ENCODE data around the gene OR5V1. TPM values are rescaled to one million over a fixed set of nuclear protein-coding genes. Genes with fewer than 3 reads are reported as not detected.

Gene OR5V1
- polyA plus RNA-seq (2013, experiment 1 of 2) = not detected
- polyA plus RNA-seq (2013, experiment 2 of 2) = not detected

DNA sequence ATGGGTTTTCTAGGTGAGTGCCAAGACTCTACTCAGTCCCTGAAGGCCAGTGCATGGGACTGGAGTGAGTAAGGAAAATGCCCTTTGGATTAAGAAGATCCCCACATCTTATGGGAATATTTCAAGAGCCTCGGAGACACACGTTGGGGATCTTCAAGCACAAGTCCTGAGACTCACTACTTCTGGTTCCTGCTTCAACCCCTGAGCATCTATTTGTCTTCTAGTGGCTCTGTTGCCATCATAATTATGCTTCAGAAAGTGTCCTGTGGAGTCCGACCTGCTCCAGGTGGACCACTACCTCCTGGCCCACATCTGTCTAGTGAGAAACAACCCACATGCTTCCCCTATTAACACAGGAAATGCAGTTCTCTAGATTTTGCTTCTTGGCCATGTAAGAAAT lies at the start of gene OR5V1:
OR5V1 (minus strand) TSS at position 101 of the 400 bp plus-strand sequence. CDS start 12,670 bp downstream, outside the sequence.
- no peak within 1 kb of the TSS for H2BK12ac ChIP-seq (ENCODE audit: low read length in 2 of 2)
- H3K23ac ChIP-seq (ENCODE audit: low read length in 2 of 2) = no peak within 1 kb of the TSS
- H4K8ac ChIP-seq (ENCODE audit: low read length) = no peak within 1 kb of the TSS
- no peak within 1 kb of the TSS for H4K91ac ChIP-seq (ENCODE audit: low read length)
- H3K79me1 ChIP-seq (replicated peaks; ENCODE audit: low read length, poor library complexity, severe bottlenecking) = no peaks in the 10 kb centered on the region
- no peak within 1 kb of the TSS for H3K4ac ChIP-seq (ENCODE audit: low read depth in 1 of 2, low read length in 2 of 2)
- no peak within 1 kb of the TSS for H3K4me3 ChIP-seq (ENCODE audit: insufficient read depth in 1 of 2, low read depth in 1 of 2, low read length in 2 of 2)
- H3K14ac ChIP-seq (ENCODE audit: low read length in 2 of 2) = no peak within 1 kb of the TSS
- no peak within 1 kb of the TSS for H3K9ac ChIP-seq (ENCODE audit: low read length)
- no peaks in the 10 kb centered on the region for H3K36me3 ChIP-seq (ENCODE audit: control insufficient read depth in 1 of 2, insufficient read depth in 2 of 2, low read depth in 1 of 2, low read length in 2 of 2)
- H2BK5ac ChIP-seq (ENCODE audit: low read depth, low read length, poor library complexity, severe bottlenecking) = no peak within 1 kb of the TSS
- H3K27me3 ChIP-seq (ENCODE audit: control insufficient read depth in 1 of 2, insufficient read depth in 1 of 2, low read length in 2 of 2) = no peaks in the 10 kb centered on the region
- peaks cover 6% of the 10 kb centered on the region for H3K9me3 ChIP-seq (ENCODE audit: control insufficient read depth, low read length)
- 83% methylated on average over 3 of the region's 3 CpGs for WGBS
- no peak within 1 kb of the TSS for H2BK120ac ChIP-seq (ENCODE audit: low read depth, low read length)
- no peaks in the 10 kb centered on the region for H3K4me1 ChIP-seq (ENCODE audit: control insufficient read depth, insufficient read depth, low read depth, low read length)
- no peak within 1 kb of the TSS for H3K18ac ChIP-seq (ENCODE audit: low read depth in 1 of 2, low read length in 2 of 2)
- no peak within 1 kb of the TSS for H2BK15ac ChIP-seq (ENCODE audit: low read depth, poor library complexity, severe bottlenecking)
- no peak within 1 kb of the TSS for H3K4me2 ChIP-seq (ENCODE audit: low read length, poor library complexity, severe bottlenecking)
- H3K27ac ChIP-seq (ENCODE audit: low read length, poor library complexity, severe bottlenecking) = no peak within 1 kb of the TSS
- no peak within 1 kb of the TSS for H2AK5ac ChIP-seq (ENCODE audit: low read length, severe bottlenecking)
- DNase-seq = no peak
- no peak within 1 kb of the TSS for H2AFZ ChIP-seq (ENCODE audit: low read depth, low read length)

DNA sequence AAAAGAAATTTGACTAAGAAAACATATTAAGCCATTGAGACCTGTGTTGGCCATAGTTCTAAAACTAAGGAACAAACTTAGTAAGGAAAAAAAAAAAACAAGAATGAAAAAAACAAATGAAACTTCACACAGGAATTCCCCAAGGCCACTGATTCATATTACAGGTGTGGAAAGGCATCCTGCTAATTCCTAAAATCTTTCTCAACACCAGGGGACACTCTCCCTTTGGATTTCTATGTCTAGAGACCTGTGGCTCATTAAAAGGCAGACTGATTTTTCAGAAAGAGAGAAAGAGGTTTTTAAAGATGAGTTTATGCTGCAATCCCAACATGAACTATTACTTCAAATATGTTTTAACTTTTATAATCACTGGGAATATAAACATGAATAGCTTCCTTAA lies 45.9 kb upstream of the OR5V1 start, which contains the start of gene OR12D1:
OR12D1 (plus strand) TSS at position 341 of the 400 bp plus-strand sequence.
- Histone ChIP-seq H3K36me3 (ENCODE audit: control insufficient read depth in 1 of 2, insufficient read depth in 2 of 2, low read depth in 1 of 2, low read length in 2 of 2) (no peaks in the 10 kb centered on the region), H3K9me3 (ENCODE audit: control insufficient read depth, low read length) (peaks cover 9% of the 10 kb centered on the region), H2AFZ (ENCODE audit: low read depth, low read length) (no peak within 1 kb of the TSS), H3K79me1 (replicated peaks; ENCODE audit: low read length, poor library complexity, severe bottlenecking) (no peaks in the 10 kb centered on the region), H2BK120ac (ENCODE audit: low read depth, low read length) (no peak within 1 kb of the TSS), H2BK12ac (ENCODE audit: low read length in 2 of 2) (no peak within 1 kb of the TSS), H2AK5ac (ENCODE audit: low read length, severe bottlenecking) (no peak within 1 kb of the TSS), H3K4me1 (ENCODE audit: control insufficient read depth, insufficient read depth, low read depth, low read length) (no peaks in the 10 kb centered on the region), H3K27me3 (ENCODE audit: control insufficient read depth in 1 of 2, insufficient read depth in 1 of 2, low read length in 2 of 2) (no peaks in the 10 kb centered on the region), H3K23ac (ENCODE audit: low read length in 2 of 2) (no peak within 1 kb of the TSS), H2BK5ac (ENCODE audit: low read depth, low read length, poor library complexity, severe bottlenecking) (no peak within 1 kb of the TSS), H3K27ac (ENCODE audit: low read length, poor library complexity, severe bottlenecking) (no peak within 1 kb of the TSS), H3K9ac (ENCODE audit: low read length) (no peak within 1 kb of the TSS), H3K18ac (ENCODE audit: low read depth in 1 of 2, low read length in 2 of 2) (no peak within 1 kb of the TSS), H3K4me3 (ENCODE audit: insufficient read depth in 1 of 2, low read depth in 1 of 2, low read length in 2 of 2) (no peak within 1 kb of the TSS), H3K14ac (ENCODE audit: low read length in 2 of 2) (no peak within 1 kb of the TSS), H4K91ac (ENCODE audit: low read length) (no peak within 1 kb of the TSS), H3K4me2 (ENCODE audit: low read length, poor library complexity, severe bottlenecking) (no peak within 1 kb of the TSS), H3K4ac (ENCODE audit: low read depth in 1 of 2, low read length in 2 of 2) (no peak within 1 kb of the TSS), H4K8ac (ENCODE audit: low read length) (no peak within 1 kb of the TSS), H2BK15ac (ENCODE audit: low read depth, poor library complexity, severe bottlenecking) (no peak within 1 kb of the TSS)
- no peak for DNase-seq

DNA sequence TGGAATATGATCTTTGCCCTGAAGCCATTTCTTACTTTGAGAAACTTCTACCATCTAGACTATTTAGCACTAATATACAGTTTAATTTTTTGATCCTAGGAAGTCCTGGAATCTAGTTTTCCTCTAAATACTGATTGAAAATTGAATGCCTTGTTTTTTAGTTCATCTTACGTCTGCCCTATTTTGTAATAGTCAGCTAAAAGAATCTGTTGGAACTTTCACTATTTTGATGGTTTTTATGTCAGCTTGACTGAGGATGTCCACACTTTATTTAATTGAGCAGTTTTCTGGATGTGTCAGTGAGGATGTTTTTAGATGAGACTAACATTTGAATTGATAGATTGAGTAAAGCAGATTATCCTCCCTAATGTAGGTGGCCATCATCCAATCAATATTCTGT lies 35.1 kb upstream of the OR5V1 start:
- Histone ChIP-seq H3K4ac (ENCODE audit: low read depth in 1 of 2, low read length in 2 of 2) (no peak overlapping the region), H3K36me3 (ENCODE audit: control insufficient read depth in 1 of 2, insufficient read depth in 2 of 2, low read depth in 1 of 2, low read length in 2 of 2) (no peaks in the 10 kb centered on the region), H2BK120ac (ENCODE audit: low read depth, low read length) (no peak overlapping the region), H2BK5ac (ENCODE audit: low read depth, low read length, poor library complexity, severe bottlenecking) (no peak overlapping the region), H3K4me2 (ENCODE audit: low read length, poor library complexity, severe bottlenecking) (no peak overlapping the region), H3K9ac (ENCODE audit: low read length) (no peak overlapping the region), H3K4me3 (ENCODE audit: insufficient read depth in 1 of 2, low read depth in 1 of 2, low read length in 2 of 2) (no peak overlapping the region), H2BK12ac (ENCODE audit: low read length in 2 of 2) (no peak overlapping the region), H4K91ac (ENCODE audit: low read length) (no peak overlapping the region), H3K18ac (ENCODE audit: low read depth in 1 of 2, low read length in 2 of 2) (no peak overlapping the region), H3K23ac (ENCODE audit: low read length in 2 of 2) (no peak overlapping the region), H3K27me3 (ENCODE audit: control insufficient read depth in 1 of 2, insufficient read depth in 1 of 2, low read length in 2 of 2) (no peaks in the 10 kb centered on the region), H3K14ac (ENCODE audit: low read length in 2 of 2) (no peak overlapping the region), H3K79me1 (replicated peaks; ENCODE audit: low read length, poor library complexity, severe bottlenecking) (no peaks in the 10 kb centered on the region), H2AK5ac (ENCODE audit: low read length, severe bottlenecking) (no peak overlapping the region), H2AFZ (ENCODE audit: low read depth, low read length) (no peak overlapping the region), H3K27ac (ENCODE audit: low read length, poor library complexity, severe bottlenecking) (no peak overlapping the region), H2BK15ac (ENCODE audit: low read depth, poor library complexity, severe bottlenecking) (no peak overlapping the region), H4K8ac (ENCODE audit: low read length) (no peak overlapping the region), H3K4me1 (ENCODE audit: control insufficient read depth, insufficient read depth, low read depth, low read length) (no peaks in the 10 kb centered on the region), H3K9me3 (ENCODE audit: control insufficient read depth, low read length) (peaks cover 2% of the 10 kb centered on the region)
- WGBS = 58% methylated on average over 1 of the region's 1 CpG
- no peak for DNase-seq

DNA sequence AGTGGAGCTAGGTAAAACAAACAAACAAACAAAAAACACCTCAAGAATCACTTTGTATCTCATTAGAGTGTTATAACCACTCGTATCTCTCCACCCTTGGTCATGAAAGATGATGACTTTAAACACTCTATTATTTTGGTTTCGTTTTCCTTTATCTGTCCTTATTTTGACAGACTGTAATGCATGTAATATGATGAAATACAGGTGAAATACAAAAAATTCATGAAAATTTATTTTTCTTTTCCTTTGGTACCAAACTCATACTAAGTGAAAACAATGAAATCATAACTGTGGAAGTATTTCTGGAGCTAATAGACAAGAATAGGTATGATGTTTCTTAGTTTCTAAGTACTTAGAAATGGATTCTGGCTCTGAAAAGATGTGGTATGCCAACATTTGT lies 30.9 kb upstream of the OR5V1 start:
- no CpG with 5 or more reads among the region's 2 CpGs for WGBS
- Histone ChIP-seq H3K36me3 (ENCODE audit: control insufficient read depth in 1 of 2, insufficient read depth in 2 of 2, low read depth in 1 of 2, low read length in 2 of 2) (no peaks in the 10 kb centered on the region), H3K79me1 (replicated peaks; ENCODE audit: low read length, poor library complexity, severe bottlenecking) (no peaks in the 10 kb centered on the region)

More for the DNA sequence above, 30.9 kb upstream of the OR5V1 start:
- H3K4me3 ChIP-seq (ENCODE audit: insufficient read depth in 1 of 2, low read depth in 1 of 2, low read length in 2 of 2) = no peak overlapping the region
- H3K14ac ChIP-seq (ENCODE audit: low read length in 2 of 2) = no peak overlapping the region
- no peak overlapping the region for H2AFZ ChIP-seq (ENCODE audit: low read depth, low read length)
- no peak overlapping the region for H4K8ac ChIP-seq (ENCODE audit: low read length)
- H3K4ac ChIP-seq (ENCODE audit: low read depth in 1 of 2, low read length in 2 of 2) = no peak overlapping the region
- H4K91ac ChIP-seq (ENCODE audit: low read length) = no peak overlapping the region
- H3K9ac ChIP-seq (ENCODE audit: low read length) = no peak overlapping the region
- H3K18ac ChIP-seq (ENCODE audit: low read depth in 1 of 2, low read length in 2 of 2) = no peak overlapping the region
- H2BK15ac ChIP-seq (ENCODE audit: low read depth, poor library complexity, severe bottlenecking) = no peak overlapping the region
- DNase-seq = no peak
- H2AK5ac ChIP-seq (ENCODE audit: low read length, severe bottlenecking) = no peak overlapping the region
- no peak overlapping the region for H3K27ac ChIP-seq (ENCODE audit: low read length, poor library complexity, severe bottlenecking)
- no peak overlapping the region for H2BK120ac ChIP-seq (ENCODE audit: low read depth, low read length)
- H3K23ac ChIP-seq (ENCODE audit: low read length in 2 of 2) = no peak overlapping the region
- H3K9me3 ChIP-seq (ENCODE audit: control insufficient read depth, low read length) = no peaks in the 10 kb centered on the region
- H3K27me3 ChIP-seq (ENCODE audit: control insufficient read depth in 1 of 2, insufficient read depth in 1 of 2, low read length in 2 of 2) = no peaks in the 10 kb centered on the region
- no peak overlapping the region for H3K4me2 ChIP-seq (ENCODE audit: low read length, poor library complexity, severe bottlenecking)
- H2BK5ac ChIP-seq (ENCODE audit: low read depth, low read length, poor library complexity, severe bottlenecking) = no peak overlapping the region
- H3K4me1 ChIP-seq (ENCODE audit: control insufficient read depth, insufficient read depth, low read depth, low read length) = no peaks in the 10 kb centered on the region
- no peak overlapping the region for H2BK12ac ChIP-seq (ENCODE audit: low read length in 2 of 2)
